SIG-M5 treated with dmso at 0.1 percent for 504 hours (cell line): ENCODE results near the gene FBN1.

ENCODE experiments used
- DNase-seq: peaks from one replicate; lab custom pipeline; 2025; ENCODE audit not compliant: unreplicated experiment; lab: John Stamatoyannopoulos, UW

FBN1 gene

GRCh38 chr15:48623456-48623855 lies 22.1 kb downstream of the FBN1 start:
- DNase-seq, result no peak

- no peak for DNase-seq
These were observed 23.3 kb downstream of the FBN1 start for GRCh38 chr15:48622237-48622636.

GRCh38 chr15:48619446-48619845 lies 26.1 kb downstream of the FBN1 start:
- DNase-seq, result no peak

- peak; percentile 24 for DNase-seq
These were observed 27.9 kb downstream of the FBN1 start for GRCh38 chr15:48617619-48618018.

GRCh38 chr15:48616216-48616615 lies 29.3 kb downstream of the FBN1 start:
- DNase-seq, result no peak

GRCh38 chr15:48614051-48614450 lies 31.5 kb downstream of the FBN1 start:
- DNase-seq, result no peak

- DNase-seq, result no peak
These were observed 36.0 kb downstream of the FBN1 start for GRCh38 chr15:48609486-48609885.

- no peak for DNase-seq
These were observed 37.7 kb downstream of the FBN1 start for GRCh38 chr15:48607846-48608245.

GRCh38 chr15:48604567-48604966 lies 40.9 kb downstream of the FBN1 start:
- no peak for DNase-seq

GRCh38 chr15:48603922-48604321 lies 41.6 kb downstream of the FBN1 start:
- DNase-seq, result no peak

- no peak for DNase-seq
These were observed 42.4 kb downstream of the FBN1 start for GRCh38 chr15:48603123-48603500.

- DNase-seq, result no peak
These were observed 43.0 kb downstream of the FBN1 start for GRCh38 chr15:48602358-48603122.

- no peak for DNase-seq
These were observed 44.4 kb downstream of the FBN1 start for GRCh38 chr15:48601095-48601494.

- no peak for DNase-seq
These were observed 48.7 kb downstream of the FBN1 start for GRCh38 chr15:48596841-48597240.

GRCh38 chr15:48596415-48596814 lies 49.1 kb downstream of the FBN1 start:
- DNase-seq, result no peak

- DNase-seq, result no peak
These were observed 49.5 kb downstream of the FBN1 start for GRCh38 chr15:48595981-48596380.

GRCh38 chr15:48592933-48593332 lies 52.6 kb downstream of the FBN1 start:
- no peak for DNase-seq

GRCh38 chr15:48592221-48592731 lies 53.2 kb downstream of the FBN1 start:
- DNase-seq, result no peak

GRCh38 chr15:48590723-48591122 lies 54.8 kb downstream of the FBN1 start:
- DNase-seq, result no peak

- no peak for DNase-seq
These were observed 60.5 kb downstream of the FBN1 start for GRCh38 chr15:48584812-48585563.

GRCh38 chr15:48584090-48584811 lies 61.3 kb downstream of the FBN1 start:
- DNase-seq, result no peak
